IPS-NIHi7 (cell line): ENCODE results near the gene ZNF219.
"Not testable (repeated sequence)": the region's sequence is repeated elsewhere in the genome, so short reads cannot be mapped to it uniquely, and the experiment has no call there.

Experiments used
- DNase-seq: peaks from one replicate; pipeline ENCODE4 v3.0.0; 2012; ENCODE audit warnings: mixed read lengths; ENCODE audit errors: extremely low spot score

ZNF219 gene

GRCh38 chr14:21047378-21047781 is 51.1 kb downstream of the ZNF219 start:
- no peak for DNase-seq

GRCh38 chr14:21043974-21044618 is 54.4 kb downstream of the ZNF219 start:
- DNase-seq = no peak

- DNase-seq = no peak
Measured at GRCh38 chr14:21043387-21043973, 55.0 kb downstream of the ZNF219 start.

GRCh38 chr14:21042918-21043317 is 55.5 kb downstream of the ZNF219 start:
- no peak for DNase-seq

GRCh38 chr14:21041676-21042433 is 56.6 kb downstream of the ZNF219 start, which contains the start of gene RNASE7:
TSS of gene RNASE7 (plus strand) at chr14:21042362. CDS start at chr14:21042993, 631 bp downstream.
- no peak for DNase-seq

- not testable (repeated sequence) for DNase-seq
Measured at GRCh38 chr14:21040941-21041340, 57.5 kb downstream of the ZNF219 start.

GRCh38 chr14:21040370-21040925 is 58.0 kb downstream of the ZNF219 start:
- no peak for DNase-seq
